Cardiac muscle cell (in vitro differentiated cells and primary cell): ENCODE results near the gene TXNIP. TPM values are rescaled to one million over a fixed set of nuclear protein-coding genes. Genes with fewer than 3 reads are reported as not detected.

Experiments
- DNase-seq, 2 donors: peaks; one replicate each; pipeline versions ENCODE4 v3.0.0 to v3.0.0-alpha.2; 2010 to 2017; ENCODE audit warnings: low read depth in 1 of 2, low spot score in 1 of 2
- H3K27ac ChIP-seq: fragments of 200-600 bp; sonication (generic); 2 replicates; pipeline ENCODE4 v1.5.1; 2016
- H3K27me3 ChIP-seq: fragments of 200-600 bp; sonication (generic); 2 replicates; pipeline ENCODE4 v1.6.0; 2016; ENCODE audit warnings: control low read depth
- H3K36me3 ChIP-seq: fragments of 200-600 bp; sonication (generic); 2 replicates; pipeline ENCODE4 v1.5.1; 2016; ENCODE audit warnings: control low read depth
- H3K4me1 ChIP-seq: fragments of 200-600 bp; sonication (generic); 2 replicates; pipeline ENCODE4 v1.8.1; 2017; ENCODE audit warnings: low read depth, mild to moderate bottlenecking, mixed run types
- H3K4me3 ChIP-seq: fragments of 200-600 bp; sonication (generic); 2 replicates; pipeline ENCODE4 v1.5.1; 2016; ENCODE audit warnings: mild to moderate bottlenecking
- H3K9me3 ChIP-seq: fragments of 200-600 bp; sonication (generic); 2 replicates; pipeline ENCODE4 v1.5.1; 2017; ENCODE audit warnings: low read depth, mild to moderate bottlenecking, control low read depth
- polyA plus RNA-seq: library from polyadenylated mRNA; unstranded; fragments of >200 nt; fragmentation: Nextera tagmentation; extraction: Ambion mirVana; gene quantifications from 2 replicates; pipeline ENCODE4 v1.2.1, GENCODE V29; 2016
- total RNA-seq: library from RNA; depleted of rRNA; stranded (reverse); fragments of >200 nt; gene quantifications from 2 replicates; pipeline ENCODE4 v1.2.3, GENCODE V29; 2016
- TF ChIP-seq, protein P1 (sequence below): IDR thresholded peaks from 2 replicates; pipeline ENCODE4 v1.5.1; 2012; ENCODE audit warnings: low read depth, mild to moderate bottlenecking, low read length

The TXNIP gene
- total and polyA plus RNA-seq, 2 experiments from 2014 or later, result 172 to 260 TPM

DNA sequence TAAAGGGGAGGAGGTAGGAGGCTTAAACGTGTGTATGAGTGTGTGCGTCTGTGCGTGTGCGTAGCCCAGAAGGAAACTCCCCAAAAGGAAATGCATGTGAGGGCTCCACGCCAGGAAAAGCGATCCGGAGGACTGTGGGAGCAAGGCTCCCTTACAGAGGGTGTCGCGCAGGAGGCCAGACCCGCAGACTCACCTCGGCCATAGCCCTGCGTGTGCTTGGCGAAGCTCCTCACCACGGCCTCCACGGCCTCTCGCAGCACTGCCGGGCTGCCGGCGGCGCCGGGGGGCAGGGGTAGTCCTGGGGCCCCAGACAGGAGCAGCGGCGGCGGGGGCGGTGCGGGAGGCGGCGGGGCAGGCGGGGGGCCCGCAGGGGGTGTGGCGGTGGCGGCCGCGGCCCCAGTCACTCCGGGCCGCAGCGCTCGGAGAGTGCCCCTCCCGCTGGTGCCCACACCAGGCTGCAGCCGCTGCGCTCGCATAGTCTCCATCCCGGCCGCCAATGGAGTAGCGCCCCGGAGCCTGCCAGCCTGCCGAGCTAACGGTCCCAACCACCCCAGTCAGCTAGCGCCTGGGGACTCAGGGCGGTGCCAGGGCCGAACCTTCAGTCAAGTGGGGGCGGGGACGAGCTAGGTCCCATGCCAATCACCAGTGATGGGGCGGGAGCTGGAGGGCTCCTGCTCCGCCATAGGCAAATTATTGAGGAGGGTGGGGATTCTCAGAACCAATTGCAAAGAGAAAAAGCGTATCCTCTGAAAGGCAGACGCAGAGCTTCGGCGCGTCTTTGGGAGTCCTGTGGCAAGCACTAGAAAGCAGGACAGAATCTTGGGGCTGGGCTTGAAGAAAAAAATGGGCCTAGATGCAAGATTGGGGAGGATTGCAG, 38.7 kb downstream of the TXNIP start, which contains the start of gene LIX1L:
Gene LIX1L, minus strand, starts transcription at position 575 of the 877 bp plus-strand sequence. Its CDS starts 90 bp downstream, at position 485.
- H3K4me1 ChIP-seq, result peaks cover 38% of the 10 kb centered on the region
- peak within 1 kb of the TSS; percentile 99 for H3K27ac ChIP-seq
- TF ChIP-seq, protein P1, sequence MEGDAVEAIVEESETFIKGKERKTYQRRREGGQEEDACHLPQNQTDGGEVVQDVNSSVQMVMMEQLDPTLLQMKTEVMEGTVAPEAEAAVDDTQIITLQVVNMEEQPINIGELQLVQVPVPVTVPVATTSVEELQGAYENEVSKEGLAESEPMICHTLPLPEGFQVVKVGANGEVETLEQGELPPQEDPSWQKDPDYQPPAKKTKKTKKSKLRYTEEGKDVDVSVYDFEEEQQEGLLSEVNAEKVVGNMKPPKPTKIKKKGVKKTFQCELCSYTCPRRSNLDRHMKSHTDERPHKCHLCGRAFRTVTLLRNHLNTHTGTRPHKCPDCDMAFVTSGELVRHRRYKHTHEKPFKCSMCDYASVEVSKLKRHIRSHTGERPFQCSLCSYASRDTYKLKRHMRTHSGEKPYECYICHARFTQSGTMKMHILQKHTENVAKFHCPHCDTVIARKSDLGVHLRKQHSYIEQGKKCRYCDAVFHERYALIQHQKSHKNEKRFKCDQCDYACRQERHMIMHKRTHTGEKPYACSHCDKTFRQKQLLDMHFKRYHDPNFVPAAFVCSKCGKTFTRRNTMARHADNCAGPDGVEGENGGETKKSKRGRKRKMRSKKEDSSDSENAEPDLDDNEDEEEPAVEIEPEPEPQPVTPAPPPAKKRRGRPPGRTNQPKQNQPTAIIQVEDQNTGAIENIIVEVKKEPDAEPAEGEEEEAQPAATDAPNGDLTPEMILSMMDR, result no peak
- no peaks in the 10 kb centered on the region for H3K9me3 ChIP-seq
- peak within 1 kb of the TSS; percentile 73 for H3K4me3 ChIP-seq
- H3K36me3 ChIP-seq, result no peaks in the 10 kb centered on the region
- DNase-seq, result peak; percentile 98 to 99
- peaks cover 3% of the 10 kb centered on the region for H3K27me3 ChIP-seq

DNA sequence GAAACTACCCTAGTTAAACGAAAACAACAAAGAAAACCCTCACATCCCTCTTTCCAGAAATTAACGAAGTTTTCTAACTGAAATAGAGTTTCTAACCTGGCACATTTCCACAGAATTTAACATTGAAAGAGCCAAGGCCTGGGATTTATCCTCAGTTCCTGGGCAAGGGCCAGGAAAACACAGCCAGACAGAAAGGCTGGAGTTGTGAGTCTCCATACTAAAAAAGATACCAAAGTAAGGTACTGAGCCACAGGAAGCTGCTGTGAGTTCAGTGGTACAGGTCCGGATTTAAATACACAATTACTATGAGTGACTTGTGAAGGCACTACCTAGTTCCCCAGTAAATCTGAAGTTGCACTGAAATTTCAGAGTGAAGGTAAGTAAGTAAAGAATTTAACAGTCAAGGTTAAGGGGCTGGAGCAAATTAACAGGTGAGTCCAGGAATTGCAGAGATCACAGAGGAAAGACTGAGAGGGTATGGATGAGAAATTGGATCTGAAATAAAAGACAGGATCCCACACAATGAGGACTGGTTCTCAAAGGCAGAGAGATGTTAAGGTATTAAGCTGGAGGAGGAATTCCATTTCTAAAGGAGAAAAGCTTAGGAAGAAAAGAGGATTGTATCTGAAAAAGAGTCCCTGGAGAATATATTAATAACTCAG, 39.5 kb downstream of the TXNIP start:
- Histone ChIP-seq H3K4me3 (peak overlapping the region; percentile 73), H3K27me3 (peaks cover 3% of the 10 kb centered on the region), H3K27ac (peak overlapping the region; percentile 99), H3K9me3 (no peaks in the 10 kb centered on the region), H3K36me3 (no peaks in the 10 kb centered on the region), H3K4me1 (peaks cover 35% of the 10 kb centered on the region)
- TF ChIP-seq, protein P1, result no peak
- DNase-seq, result peak in 1 of 2 donors; percentile 80

DNA sequence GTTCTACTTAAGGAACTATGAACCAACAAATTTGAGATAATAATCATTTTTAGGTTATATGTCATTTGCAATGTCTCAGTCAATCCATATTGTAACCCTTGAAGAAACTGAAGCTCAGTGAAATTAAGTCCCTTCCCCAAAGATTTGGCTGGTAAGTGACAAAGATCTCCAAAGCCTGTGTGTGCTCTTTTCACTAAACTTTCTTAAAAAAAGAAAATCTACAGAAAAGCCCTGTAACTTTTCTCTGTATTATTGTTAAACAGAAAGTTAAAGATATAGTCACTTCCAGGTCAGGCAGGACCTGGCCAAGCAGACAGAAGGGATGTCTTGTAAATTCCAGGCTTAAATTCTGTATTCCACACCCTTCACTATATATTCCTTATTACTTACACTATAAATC, 40.0 kb downstream of the TXNIP start:
- H3K27ac ChIP-seq, result peak overlapping the region; percentile 99
- H3K4me1 ChIP-seq, result peaks cover 29% of the 10 kb centered on the region
- DNase-seq, result no peak
- H3K36me3 ChIP-seq, result no peaks in the 10 kb centered on the region
- peak overlapping the region; percentile 73 for H3K4me3 ChIP-seq
- H3K27me3 ChIP-seq, result peaks cover 3% of the 10 kb centered on the region
- H3K9me3 ChIP-seq, result no peaks in the 10 kb centered on the region
- TF ChIP-seq, protein P1, result no peak

DNA sequence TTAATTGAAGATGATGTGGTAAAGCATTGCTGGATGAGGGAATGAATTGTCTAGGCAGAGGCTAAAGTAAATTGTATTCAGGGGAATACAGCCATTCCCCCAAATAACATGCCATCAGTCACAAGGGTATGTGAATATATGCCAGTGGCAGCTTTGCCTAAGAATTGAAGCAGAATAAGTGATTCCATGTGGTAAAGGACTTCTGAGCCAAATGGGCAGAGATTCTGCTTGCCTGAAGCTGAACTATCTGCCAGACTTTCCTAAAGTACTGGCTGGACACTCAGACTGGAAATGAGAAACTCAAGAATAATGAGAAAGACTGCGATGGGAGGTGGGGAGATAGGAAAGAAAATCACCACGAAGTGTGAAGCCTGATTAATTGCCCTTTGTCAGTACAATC, 40.9 kb downstream of the TXNIP start:
- Histone ChIP-seq H3K9me3 (no peaks in the 10 kb centered on the region), H3K36me3 (no peaks in the 10 kb centered on the region), H3K27me3 (peaks cover 3% of the 10 kb centered on the region), H3K4me3 (no peak overlapping the region), H3K4me1 (peaks cover 25% of the 10 kb centered on the region), H3K27ac (no peak overlapping the region)
- DNase-seq, result peak in 1 of 2 donors; percentile 24
- TF ChIP-seq, protein P1, result no peak

DNA sequence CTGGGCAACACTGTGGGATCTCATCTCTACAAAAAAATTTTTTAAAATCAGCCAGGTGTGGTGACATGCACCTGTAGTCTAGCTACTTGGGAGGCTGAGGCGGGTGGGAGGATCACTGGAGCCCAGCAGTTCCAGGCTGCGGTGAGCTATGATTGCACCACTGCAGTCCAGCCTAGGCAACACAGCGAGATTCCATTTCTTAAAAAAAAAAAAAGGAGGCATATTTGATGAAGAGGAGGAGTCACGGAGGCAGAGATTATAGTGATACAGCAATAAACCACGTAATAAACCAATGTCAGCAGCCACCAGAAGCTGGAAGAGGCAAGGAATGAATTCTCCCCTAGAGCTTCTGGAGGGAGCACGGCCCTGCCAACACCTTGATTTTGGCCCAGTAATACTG, 42.5 kb downstream of the TXNIP start:
- no peak for DNase-seq
- no peaks in the 10 kb centered on the region for H3K27me3 ChIP-seq
- H3K4me1 ChIP-seq, result peaks cover 25% of the 10 kb centered on the region
- no peak overlapping the region for H3K27ac ChIP-seq
- TF ChIP-seq, protein P1, result no peak
- H3K36me3 ChIP-seq, result no peaks in the 10 kb centered on the region
- H3K9me3 ChIP-seq, result no peaks in the 10 kb centered on the region
- no peak overlapping the region for H3K4me3 ChIP-seq
